NCI-H2227 (cell line): ENCODE measurements around the gene POTEB2.
"Not testable (repeated sequence)": the region's sequence is repeated elsewhere in the genome, so short reads cannot be mapped to it uniquely, and the experiment has no call there.

ENCODE experiments used
- DNase-seq: peaks from one replicate; lab custom pipeline; 2025; ENCODE audit not compliant: unreplicated experiment; lab: John Stamatoyannopoulos, UW

The POTEB2 gene

GRCh38 chr15:20866214-20866613 lies at the start of gene POTEB2:
Gene POTEB2, minus strand, starts transcription at chr15:20866314. Its CDS starts 33 bp downstream, at chr15:20866281.
- DNase-seq, result not testable (repeated sequence)

- not testable (repeated sequence) for DNase-seq
Measured at GRCh38 chr15:20879916-20880315, 13.8 kb upstream of the POTEB2 start.

GRCh38 chr15:20878464-20878863 lies 12.3 kb upstream of the POTEB2 start:
- not testable (repeated sequence) for DNase-seq

GRCh38 chr15:20877819-20878218 lies 11.7 kb upstream of the POTEB2 start:
- DNase-seq, result not testable (repeated sequence)
